Caco-2 (cell line): ENCODE results near the gene CDC6. TPM values are rescaled to one million over a fixed set of nuclear protein-coding genes. Genes with fewer than 3 reads are reported as not detected.

ENCODE experiments used
- BruUV-seq: library from RNA; stranded (reverse); fragments of 400-500 nt; replicated peaks from 2 replicates; lab custom pipeline; 2021; lab: Mats Ljungman, UMichigan
- CTCF ChIA-PET: fragments of 300-600 bp; sonication (Branson Sonifier 250); formaldehyde crosslinking; loops from one replicate; lab custom pipeline; 2022; ENCODE audit warnings: antibody characterized with exemption; lab: Charles Lee
- POLR2A ChIA-PET: fragments of 300-600 bp; sonication (Branson Sonifier 250); formaldehyde crosslinking; loops from one replicate; lab custom pipeline; 2022; ENCODE audit warnings: antibody characterized with exemption; lab: Charles Lee
- DNase-seq, 2 experiments: peaks; one replicate each; pipeline versions ENCODE4 v3.0.0 to v3.0.0-alpha.2; 2020 to 2022
- H3K27me3 ChIP-seq: replicated peaks from 2 replicates; pipeline ENCODE4 v1.6.0; 2011; ENCODE audit warnings: low read length; ENCODE audit not compliant: control insufficient read depth, insufficient read depth
- H3K36me3 ChIP-seq: 2 replicates; pipeline ENCODE4 v1.5.1; 2011; ENCODE audit warnings: low read length; ENCODE audit not compliant: control insufficient read depth, insufficient read depth
- H3K4me1 ChIP-seq: fragments of 250-450 bp; sonication (Bioruptor Pico); 2 replicates; pipeline ENCODE4 v1.5.1; 2020; ENCODE audit warnings: mild to moderate bottlenecking
- H3K4me3 ChIP-seq: 2 replicates; pipeline ENCODE4 v1.5.1; 2011; ENCODE audit warnings: low read depth, mild to moderate bottlenecking, control low read depth, low read length
- H3K9me3 ChIP-seq: fragments of 250-450 bp; sonication (Bioruptor Pico); 2 replicates; pipeline ENCODE4 v1.5.1; 2020; ENCODE audit warnings: mild to moderate bottlenecking, moderate library complexity
- H3K27ac Mint-ChIP-seq: one replicate; pipeline ENCODE4 v1.8.0; 2022; ENCODE audit warnings: mixed read lengths; ENCODE audit not compliant: unreplicated experiment
- H3K27me3 Mint-ChIP-seq: one replicate; pipeline ENCODE4 v1.8.0; 2022; ENCODE audit warnings: mixed read lengths; ENCODE audit not compliant: insufficient read depth, unreplicated experiment
- H3K36me3 Mint-ChIP-seq: one replicate; pipeline ENCODE4 v1.8.0; 2022; ENCODE audit warnings: mild to moderate bottlenecking, mixed read lengths; ENCODE audit not compliant: insufficient read depth, unreplicated experiment
- H3K4me1 Mint-ChIP-seq: one replicate; pipeline ENCODE4 v1.8.0; 2022; ENCODE audit warnings: low read depth, mixed read lengths; ENCODE audit not compliant: unreplicated experiment
- H3K4me3 Mint-ChIP-seq: one replicate; pipeline ENCODE4 v1.8.0; 2022; ENCODE audit warnings: mild to moderate bottlenecking, moderate library complexity, mixed read lengths; ENCODE audit not compliant: unreplicated experiment
- H3K9me3 Mint-ChIP-seq: one replicate; pipeline ENCODE4 v1.8.0; 2022; ENCODE audit warnings: mixed read lengths; ENCODE audit not compliant: unreplicated experiment
- CTCF ChIP-seq, 2 experiments: fragments of 200-600 bp in 1 of 2; IDR thresholded peaks; 1 replicate in 1 of 2; 2 replicates in 1 of 2; pipeline versions ENCODE4 v1.5.1 to v1.8.0; 2011 to 2022; ENCODE audit warnings: antibody characterized with exemption in 1 of 2, control low read depth in 1 of 2, inconsistent platforms in 1 of 2, low read depth in 1 of 2, low read length in 1 of 2, mild to moderate bottlenecking in 1 of 2, moderate library complexity in 1 of 2; ENCODE audit not compliant: insufficient read depth in 1 of 2, severe bottlenecking in 1 of 2, unreplicated experiment in 1 of 2
- intact Hi-C: fragments of 100-400 bp; cut with micrococcal nuclease; formaldehyde crosslinking; loops from one replicate; pipeline ENCODE4 v1.10.0; 2022; ENCODE audit not compliant: unreplicated experiment
- total RNA-seq: library from RNA; stranded (reverse); gene quantifications from 2 replicates; pipeline ENCODE4 v1.2.3, GENCODE V29; 2022

The CDC6 gene
- total RNA-seq, 1 experiment from 2014 or later, result 96.4 TPM

GRCh38 chr17:40309031-40309948, 21.6 kb downstream of the CDC6 start, which contains the start of gene RARA:
Gene RARA (plus strand): TSS chr17:40309180. CDS start chr17:40331219, 22,039 bp downstream.
- Mint-ChIP-seq H3K4me1 (peaks cover under 1% of the 10 kb centered on the region), H3K9me3 (no peaks in the 10 kb centered on the region), H3K36me3 (peaks cover 22% of the 10 kb centered on the region), H3K27ac (peak within 1 kb of the TSS; percentile 36), H3K4me3 (no peak within 1 kb of the TSS), H3K27me3 (no peaks in the 10 kb centered on the region)
- H3K4me3 ChIP-seq, result peak within 1 kb of the TSS; percentile 42
- H3K27me3 ChIP-seq, result no peaks in the 10 kb centered on the region
- POLR2A ChIA-PET, result interaction anchor here (0.5 kb wide), 1 partner anchor 169 kb away, joined by 5 read pairs; no protein-coding TSS in a partner anchor
- no peak for TF ChIP-seq CTCF (IDR thresholded peaks at IDR 0.05; ENCODE audit: insufficient read depth in 1 of 2, low read depth in 1 of 2, low read length in 1 of 2, severe bottlenecking in 1 of 2, unreplicated experiment in 1 of 2)
- no peaks in the 10 kb centered on the region for H3K9me3 ChIP-seq
- intact Hi-C loops, result no loop called here
- BruUV-seq, result no TSS peak
- peaks cover under 1% of the 10 kb centered on the region; the same call in 1 of the 2 replicates for H3K36me3 ChIP-seq
- CTCF ChIA-PET, result interaction anchor here (0.6 to 1.1 kb wide), 2 partner anchors 10 to 111 kb away, joined by 3 to 4 read pairs; no protein-coding TSS in a partner anchor
- H3K4me1 ChIP-seq, result peaks cover 35% of the 10 kb centered on the region
- peak; percentile 38 to 47 for DNase-seq

GRCh38 chr17:40309949-40310510, 22.4 kb downstream of the CDC6 start:
- Histone ChIP-seq H3K27me3 (no peaks in the 10 kb centered on the region), H3K9me3 (no peaks in the 10 kb centered on the region), H3K4me1 (peaks cover 35% of the 10 kb centered on the region), H3K36me3 (no peaks in the 10 kb centered on the region), H3K4me3 (no peak overlapping the region)
- Mint-ChIP-seq H3K27me3 (no peaks in the 10 kb centered on the region), H3K27ac (peak overlapping the region; percentile 36), H3K4me1 (no peaks in the 10 kb centered on the region), H3K4me3 (no peak overlapping the region), H3K9me3 (no peaks in the 10 kb centered on the region), H3K36me3 (peaks cover 15% of the 10 kb centered on the region)
- DNase-seq, result peak in 1 of 2 experiments; percentile 4
- intact Hi-C loops, result no loop called here
- ChIA-PET POLR2A (interaction anchor here (0.5 kb wide), 1 partner anchor 169 kb away, joined by 5 read pairs; no protein-coding TSS in a partner anchor), CTCF (interaction anchor here (0.6 to 1.1 kb wide), 2 partner anchors 9 to 112 kb away, joined by 3 to 4 read pairs; no protein-coding TSS in a partner anchor)
- BruUV-seq, result no TSS peak
- TF ChIP-seq CTCF (IDR thresholded peaks at IDR 0.05; ENCODE audit: insufficient read depth in 1 of 2, low read depth in 1 of 2, low read length in 1 of 2, severe bottlenecking in 1 of 2, unreplicated experiment in 1 of 2), result no peak

GRCh38 chr17:40310882-40311391, 23.3 kb downstream of the CDC6 start:
- H3K4me3 Mint-ChIP-seq, result no peak overlapping the region
- Histone ChIP-seq H3K27me3 (no peaks in the 10 kb centered on the region), H3K36me3 (no peaks in the 10 kb centered on the region), H3K4me1 (peaks cover 42% of the 10 kb centered on the region), H3K9me3 (no peaks in the 10 kb centered on the region), H3K4me3 (no peak overlapping the region)
- peaks cover 5% of the 10 kb centered on the region for H3K4me1 Mint-ChIP-seq
- no peak for DNase-seq
- H3K36me3 Mint-ChIP-seq, result peaks cover 14% of the 10 kb centered on the region
- ChIA-PET CTCF (no interaction called here), POLR2A (no interaction called here)
- no peak for TF ChIP-seq CTCF (IDR thresholded peaks at IDR 0.05; ENCODE audit: insufficient read depth in 1 of 2, low read depth in 1 of 2, low read length in 1 of 2, severe bottlenecking in 1 of 2, unreplicated experiment in 1 of 2)
- H3K27ac Mint-ChIP-seq, result no peak overlapping the region
- no peaks in the 10 kb centered on the region for H3K9me3 Mint-ChIP-seq
- no TSS peak for BruUV-seq
- intact Hi-C loops, result no loop called here
- no peaks in the 10 kb centered on the region for H3K27me3 Mint-ChIP-seq
